HFFc6 (cell line): Measurements from ENCODE around the gene TMEM41A. TPM values are rescaled to one million over a fixed set of nuclear protein-coding genes. Genes with fewer than 3 reads are reported as not detected.
"Not testable (repeated sequence)": the region's sequence is repeated elsewhere in the genome, so short reads cannot be mapped to it uniquely, and the experiment has no call there.

Source experiments
- DNase-seq: peaks from one replicate; pipeline ENCODE4 v3.0.0-alpha.2; 2018
- H3K27ac Mint-ChIP-seq: 2 replicates; pipeline ENCODE4 v1.8.0; 2020; ENCODE audit warnings: mild to moderate bottlenecking, mixed read lengths
- H3K27me3 Mint-ChIP-seq: 2 replicates; pipeline ENCODE4 v1.8.0; 2021; ENCODE audit warnings: mild to moderate bottlenecking, moderate library complexity, mixed read lengths; ENCODE audit not compliant: insufficient read depth
- H3K36me3 Mint-ChIP-seq: 2 replicates; pipeline ENCODE4 v1.8.0; 2021; ENCODE audit warnings: low read depth, mixed read lengths
- H3K4me1 Mint-ChIP-seq: 2 replicates; pipeline ENCODE4 v1.8.0; 2020; ENCODE audit warnings: low read depth, mixed read lengths
- H3K4me3 Mint-ChIP-seq: 2 replicates; pipeline ENCODE4 v1.8.0; 2020; ENCODE audit warnings: mild to moderate bottlenecking, moderate library complexity, mixed read lengths
- H3K9me3 Mint-ChIP-seq: 2 replicates; pipeline ENCODE4 v1.8.0; 2020; ENCODE audit warnings: mild to moderate bottlenecking, mixed read lengths
- CTCF ChIP-seq: fragments of 200-600 bp; sonication (generic); IDR thresholded peaks from 2 replicates; pipeline ENCODE4 v1.5.0; 2021; ENCODE audit warnings: antibody characterized with exemption, mild to moderate bottlenecking
- total RNA-seq, 6 experiments: library from RNA; stranded (reverse); fragmentation: NEBNext Ultra II Directional; extraction: Animal tissue kit (Norgen Biotek cat#: 25700); gene quantifications; 2 replicates in 1 of 6; 3 replicates in 5 of 6; pipeline ENCODE4 v1.2.3, GENCODE V29; 2021

The TMEM41A gene
- total RNA-seq, 6 experiments from 2014 or later, result 13.2 to 16.7 (median 15.1) TPM

DNA sequence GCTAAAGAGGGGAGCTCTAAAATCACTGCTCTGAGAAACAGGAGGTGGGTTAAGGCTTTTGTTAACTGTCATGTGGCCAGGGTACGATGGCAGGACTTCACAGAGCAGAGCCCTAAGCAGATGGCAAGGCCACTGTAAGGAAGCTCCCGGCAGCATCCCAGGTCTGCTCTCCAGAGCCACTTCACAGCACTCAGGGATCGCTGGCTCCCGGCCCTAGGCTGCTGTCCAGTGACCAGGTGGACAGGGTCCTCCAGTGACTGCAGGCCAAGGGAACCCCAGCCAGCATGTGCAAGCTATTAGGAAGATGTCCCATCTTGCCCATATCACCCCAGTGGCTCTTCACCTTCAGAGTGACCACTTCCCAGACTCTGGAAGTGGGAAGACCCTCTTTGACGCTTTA is 10.4 kb downstream of the TMEM41A start:
- no peaks in the 10 kb centered on the region for H3K9me3 Mint-ChIP-seq
- no peak for DNase-seq
- no peak overlapping the region for H3K4me3 Mint-ChIP-seq
- H3K27me3 Mint-ChIP-seq, result no peaks in the 10 kb centered on the region
- no peak overlapping the region for H3K27ac Mint-ChIP-seq
- peaks cover 19% of the 10 kb centered on the region; the same call in 1 of the 2 replicates for H3K36me3 Mint-ChIP-seq
- no peak for TF ChIP-seq CTCF
- no peaks in the 10 kb centered on the region for H3K4me1 Mint-ChIP-seq

GRCh38 chr3:185486394-185486793 is 12.4 kb downstream of the TMEM41A start:
- Mint-ChIP-seq H3K4me1 (no peaks in the 10 kb centered on the region), H3K27ac (no peak overlapping the region), H3K4me3 (no peak overlapping the region), H3K27me3 (no peaks in the 10 kb centered on the region), H3K36me3 (peaks cover 16% of the 10 kb centered on the region; the same call in 1 of the 2 replicates), H3K9me3 (no peaks in the 10 kb centered on the region)
- TF ChIP-seq CTCF, result no peak
- no peak for DNase-seq

DNA sequence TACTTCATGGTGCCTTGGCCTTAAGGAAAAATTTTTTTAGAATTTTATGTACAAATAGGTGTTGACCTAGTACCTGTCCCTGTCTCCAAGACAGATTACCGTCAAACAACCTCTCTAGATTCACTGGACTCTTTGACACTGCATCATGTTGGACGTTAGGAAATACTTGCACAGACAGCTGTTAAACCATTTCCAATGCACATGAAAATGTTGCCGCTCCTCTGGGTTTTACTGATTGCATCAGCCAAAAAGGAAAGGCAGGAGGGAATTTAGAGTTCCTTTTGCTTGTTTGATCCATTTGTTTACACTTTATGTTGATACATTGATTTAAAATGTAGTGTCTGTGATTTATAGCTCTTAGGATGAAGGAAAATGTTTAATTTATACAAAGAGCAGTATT is 14.5 kb downstream of the TMEM41A start:
- DNase-seq, result no peak

DNA sequence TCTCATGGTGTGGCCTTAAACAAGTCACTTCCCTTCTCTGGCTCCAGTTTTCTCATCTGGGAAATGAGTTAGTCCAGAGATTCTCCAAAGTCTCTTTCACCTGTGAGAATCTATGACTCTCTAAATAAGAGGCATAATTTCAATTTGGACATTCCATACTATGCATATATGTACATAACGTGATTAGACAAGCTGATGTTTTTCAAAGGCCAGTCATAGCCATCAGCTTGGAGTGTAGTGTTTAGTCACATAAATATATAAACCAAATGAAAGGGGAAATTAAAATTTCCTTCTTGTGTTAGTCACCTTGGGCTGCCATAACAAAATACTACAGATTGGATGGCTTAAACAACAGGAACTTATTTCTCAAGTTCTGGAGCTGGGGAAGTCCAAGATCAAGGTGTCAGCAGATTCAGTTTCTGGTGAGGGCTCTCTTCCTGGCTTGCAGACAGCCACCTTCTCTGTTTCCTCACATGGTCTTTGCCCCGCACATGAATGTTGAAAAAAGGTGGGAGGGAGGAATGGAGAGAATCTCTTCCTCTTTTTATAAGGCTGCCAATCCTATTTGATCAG is 19.4 kb downstream of the TMEM41A start:
- no peak for TF ChIP-seq CTCF
- no peaks in the 10 kb centered on the region for H3K4me1 Mint-ChIP-seq
- DNase-seq, result no peak
- H3K9me3 Mint-ChIP-seq, result no peaks in the 10 kb centered on the region
- no peak overlapping the region for H3K27ac Mint-ChIP-seq
- peaks cover 11% of the 10 kb centered on the region; the same call in 1 of the 2 replicates for H3K36me3 Mint-ChIP-seq
- H3K4me3 Mint-ChIP-seq, result no peak overlapping the region
- no peaks in the 10 kb centered on the region; the same call in 1 of the 2 replicates for H3K27me3 Mint-ChIP-seq

More for the DNA sequence above, 14.5 kb downstream of the TMEM41A start:
- Mint-ChIP-seq H3K4me3 (no peak overlapping the region), H3K36me3 (peaks cover 13% of the 10 kb centered on the region; the same call in 1 of the 2 replicates), H3K4me1 (no peaks in the 10 kb centered on the region), H3K27ac (no peak overlapping the region), H3K9me3 (no peaks in the 10 kb centered on the region), H3K27me3 (no peaks in the 10 kb centered on the region)
- no peak for TF ChIP-seq CTCF

GRCh38 chr3:185477316-185477715 is 21.5 kb downstream of the TMEM41A start:
- no peak for DNase-seq
- H3K27ac Mint-ChIP-seq, result no peak overlapping the region
- H3K27me3 Mint-ChIP-seq, result no peaks in the 10 kb centered on the region; the same call in 1 of the 2 replicates
- no peak overlapping the region for H3K4me3 Mint-ChIP-seq
- TF ChIP-seq CTCF, result no peak
- no peaks in the 10 kb centered on the region for H3K4me1 Mint-ChIP-seq
- H3K36me3 Mint-ChIP-seq, result peaks cover 17% of the 10 kb centered on the region; the same call in 1 of the 2 replicates
- no peaks in the 10 kb centered on the region for H3K9me3 Mint-ChIP-seq

- not testable (repeated sequence) for H3K4me1 Mint-ChIP-seq, H3K4me3 Mint-ChIP-seq, H3K9me3 Mint-ChIP-seq, H3K27ac Mint-ChIP-seq, H3K27me3 Mint-ChIP-seq, DNase-seq
- peaks cover 12% of the 10 kb centered on the region; the same call in 1 of the 2 replicates for H3K36me3 Mint-ChIP-seq
These were observed 23.9 kb downstream of the TMEM41A start for GRCh38 chr3:185474922-185475321.
